K562 (cell line): ENCODE data around the gene COQ8B. TPM values are rescaled to one million over a fixed set of nuclear protein-coding genes. Genes with fewer than 3 reads are reported as not detected.

ENCODE experiments used
- CEBPZ ChIP-seq: fragments of 150-350 bp; IDR thresholded peaks from 2 replicates; pipeline ENCODE4 v1.6.1; 2014; ENCODE audit warnings: low read depth, mild to moderate bottlenecking, low read length, borderline replicate concordance
- CLOCK ChIP-seq: fragments of 250-450 bp; sonication (Bioruptor Pico); IDR thresholded peaks from 2 replicates; pipeline ENCODE4 v1.4.0; 2020; ENCODE audit warnings: mild to moderate bottlenecking, moderate library complexity, borderline replicate concordance
- FOXA1 ChIP-seq: fragments of 450-650 bp; IDR thresholded peaks from 2 replicates; pipeline ENCODE4 v1.6.1; 2016; ENCODE audit warnings: mild to moderate bottlenecking, borderline replicate concordance
- GTF3C2 ChIP-seq: IDR thresholded peaks from 3 replicates; pipeline ENCODE4 v1.6.1; 2011; ENCODE audit warnings: borderline replicate concordance, mild to moderate bottlenecking, moderate library complexity; ENCODE audit not compliant: insufficient read length; ENCODE audit errors: extremely low read depth
- HES1 ChIP-seq: fragments of 450-650 bp; IDR thresholded peaks from 2 replicates; pipeline ENCODE4 v1.6.1; 2016; ENCODE audit warnings: low read depth, mild to moderate bottlenecking, moderate library complexity
- KDM5B ChIP-seq: fragments of 200-600 bp; sonication (generic); IDR thresholded peaks from 2 replicates; pipeline ENCODE4 v1.6.1; 2012; ENCODE audit warnings: low read depth, mild to moderate bottlenecking, moderate library complexity, low read length, control low read depth, inconsistent platforms; ENCODE audit not compliant: insufficient replicate concordance
- LARP7 ChIP-seq: fragments of 450-650 bp; IDR thresholded peaks from 2 replicates; pipeline ENCODE4 v1.6.1; 2016
- POU5F1 ChIP-seq: fragments of 150-350 bp; IDR thresholded peaks from 2 replicates; pipeline ENCODE4 v1.6.1; 2014; ENCODE audit warnings: borderline replicate concordance, low read length, low read depth, mild to moderate bottlenecking; ENCODE audit not compliant: partially characterized antibody
- SRF ChIP-seq, 2 experiments: fragments of 250-450, 450-650 bp in 1 of 2; sonication (Bioruptor Pico) in 1 of 2; sonication (generic) in 1 of 2; formaldehyde crosslinking; IDR thresholded peaks; 2 replicates each; pipeline versions ENCODE4 v1.5.0 to v1.5.1; 2020 to 2022; ENCODE audit warnings: mild to moderate bottlenecking in 1 of 2, missing genetic modification reagents in 1 of 2
- UBTF ChIP-seq, 2 experiments: IDR thresholded peaks; 2 replicates each; pipeline ENCODE4 v1.6.1; 2012; ENCODE audit warnings: improper control_type of control experiment in 2 of 2, low read depth in 2 of 2, low read length in 2 of 2, borderline replicate concordance in 1 of 2
- ZNF184 ChIP-seq: sonication (generic); formaldehyde crosslinking; IDR thresholded peaks from 2 replicates; pipeline ENCODE4 v1.5.0; 2020; ENCODE audit warnings: missing genetic modification reagents
- ZNF274 ChIP-seq: IDR thresholded peaks from 2 replicates; pipeline ENCODE4 v1.6.1; 2011; ENCODE audit warnings: low read depth, mild to moderate bottlenecking, low read length, moderate library complexity, borderline replicate concordance
- ZNF347 ChIP-seq: fragments of 450-650 bp; formaldehyde crosslinking; IDR thresholded peaks from 2 replicates; pipeline ENCODE4 v1.4.0; 2020; ENCODE audit warnings: low read depth, mild to moderate bottlenecking, moderate library complexity
- polyA plus RNA-seq, 8 experiments: library from polyadenylated mRNA; depleted of rRNA in 4 of 8; stranded (reverse) in 5 of 8; unstranded in 3 of 8; fragments of >200 nt; fragmentation: Nextera tagmentation in 2 of 8; fragmentation: Illumina TruSeq in 1 of 8; extraction: Ambion mirVana in 2 of 8; extraction: Trizol in 1 of 8; gene quantifications; 2 replicates each; pipeline versions ENCODE4 v1.2.1 to v1.2.3, GENCODE V29; 2011 to 2014; ENCODE audit warnings: inconsistent platforms in 1 of 8, missing spikeins in 1 of 8
- total RNA-seq, 7 experiments: library from RNA; depleted of rRNA in 6 of 7; stranded (reverse); fragments of >200 nt in 6 of 7; fragmentation: Illumina TruSeq in 2 of 7; extraction: Trizol in 2 of 7; gene quantifications; 2 replicates each; pipeline versions ENCODE4 v1.2.1 to v1.2.3, GENCODE V29; 2011 to 2021; ENCODE audit warnings: low replicate concordance in 1 of 7

The COQ8B gene
- total and polyA plus RNA-seq, 9 of the 15 experiments (the other 6 are each of a cell fraction or from before 2014, with no cell fraction given): 0.41 to 32.3 (median 12.9) TPM

GRCh38 chr19:40714441-40715299 is 2.0 kb downstream of the COQ8B start (continued):
- no peak for TF ChIP-seq UBTF (IDR thresholded peaks at IDR 0.05; ENCODE audit: borderline replicate concordance in 1 of 2, low read depth in 2 of 2, low read length in 2 of 2)
- no peak for TF ChIP-seq LARP7
- TF ChIP-seq ZNF347 (CRISPR knock-in tag): no peak
- TF ChIP-seq FOXA1: no peak
- no peak for TF ChIP-seq POU5F1
- TF ChIP-seq SRF (CRISPR knock-in tag; IDR thresholded peaks at IDR 0.05): no peak
- TF ChIP-seq KDM5B: no peak
- TF ChIP-seq HES1: no peak
- no peak for TF ChIP-seq CLOCK
- no peak for TF ChIP-seq ZNF184 (CRISPR knock-in tag)
- peak; percentile 40; the same call in 1 of the 2 replicates for TF ChIP-seq CEBPZ
- no peak for TF ChIP-seq ZNF274
- TF ChIP-seq GTF3C2: no peak
